DOHH2 (cell line): ENCODE data around the gene ITGB4.
A peak's percentile ranks its signal among the peaks of the same experiment; 100 is the strongest.

Experiments
- H3F3A ChIP-seq: fragments of 200-600 bp; sonication (generic), shearing (Covaris generic); 2 replicates; pipeline ENCODE4 v1.6.0; 2016; ENCODE audit warnings: antibody characterized with exemption, mild to moderate bottlenecking; ENCODE audit not compliant: control insufficient read depth, insufficient read depth
- H3K27ac ChIP-seq: fragments of 200-600 bp; sonication (generic); 2 replicates; pipeline ENCODE4 v1.5.1; 2014; ENCODE audit warnings: low read depth, mild to moderate bottlenecking, low read length, moderate library complexity
- H3K27me3 ChIP-seq: fragments of 200-600 bp; sonication (generic); 2 replicates; pipeline ENCODE4 v1.6.1; 2014; ENCODE audit warnings: mild to moderate bottlenecking, low read length, mixed read lengths; ENCODE audit not compliant: control insufficient read depth
- H3K36me3 ChIP-seq: fragments of 200-600 bp; sonication (generic); 2 replicates; pipeline ENCODE4 v1.6.1; 2014; ENCODE audit warnings: mild to moderate bottlenecking, low read length, moderate library complexity, mixed read lengths; ENCODE audit not compliant: control insufficient read depth
- H3K4me1 ChIP-seq: fragments of 200-600 bp; sonication (generic); 2 replicates; pipeline ENCODE4 v1.6.1; 2014; ENCODE audit warnings: mild to moderate bottlenecking, low read length, mixed read lengths; ENCODE audit not compliant: control insufficient read depth
- H3K4me2 ChIP-seq: fragments of 200-600 bp; sonication (generic); 2 replicates; pipeline ENCODE4 v1.6.0; 2014; ENCODE audit warnings: mild to moderate bottlenecking, low read length, moderate library complexity
- H3K4me3 ChIP-seq: fragments of 200-600 bp; sonication (generic); 2 replicates; pipeline ENCODE4 v1.5.1; 2014; ENCODE audit warnings: mild to moderate bottlenecking, low read length, mixed read lengths
- H3K79me2 ChIP-seq: fragments of 200-600 bp; sonication (generic); 2 replicates; pipeline ENCODE4 v1.6.1; 2014; ENCODE audit warnings: mild to moderate bottlenecking, low read length, mixed read lengths; ENCODE audit not compliant: control insufficient read depth
- H3K9me2 ChIP-seq: fragments of 200-600 bp; sonication (generic); replicated peaks from 2 replicates; pipeline ENCODE4 v1.6.1; 2014; ENCODE audit warnings: mild to moderate bottlenecking, low read length, mixed read lengths; ENCODE audit not compliant: control insufficient read depth
- H3K9me3 ChIP-seq: fragments of 200-600 bp; sonication (generic); 2 replicates; pipeline ENCODE4 v1.6.1; 2014; ENCODE audit warnings: antibody characterized with exemption, low read length, mixed read lengths; ENCODE audit not compliant: control insufficient read depth, insufficient read depth
- H4K20me1 ChIP-seq: fragments of 200-600 bp; sonication (generic); 2 replicates; pipeline ENCODE4 v1.6.0; 2014; ENCODE audit warnings: low read depth, mild to moderate bottlenecking, antibody characterized with exemption, low read length, moderate library complexity; ENCODE audit not compliant: control insufficient read depth, insufficient read depth
- CTCF ChIP-seq: fragments of 200-600 bp; sonication (generic); IDR thresholded peaks from one replicate; pipeline ENCODE4 v1.5.1; 2014; ENCODE audit warnings: antibody characterized with exemption, mild to moderate bottlenecking, low read depth, low read length; ENCODE audit not compliant: poor library complexity, severe bottlenecking
- EZH2phosphoT487 ChIP-seq: fragments of 200-600 bp; sonication (generic); IDR thresholded peaks from 2 replicates; pipeline ENCODE4 v1.6.1; 2017; ENCODE audit warnings: borderline replicate concordance, mild to moderate bottlenecking, antibody characterized with exemption, low read length, moderate library complexity, mixed read lengths

ITGB4 gene

GRCh38 chr17:75778861-75779249 is 57.6 kb downstream of the ITGB4 start:
- TF ChIP-seq EZH2phosphoT487 = no peak
- TF ChIP-seq CTCF = peak; percentile 66
- peak overlapping the region; percentile 80 for H3K4me2 ChIP-seq
- H3K27ac ChIP-seq = peak overlapping the region; percentile 81
- no peaks in the 10 kb centered on the region for H3K9me3 ChIP-seq
- no peaks in the 10 kb centered on the region for H3K27me3 ChIP-seq
- H3K4me3 ChIP-seq = peak overlapping the region; percentile 87
- peaks cover 45% of the 10 kb centered on the region for H3K4me1 ChIP-seq
- peaks cover 20% of the 10 kb centered on the region for H4K20me1 ChIP-seq
- peaks cover 40% of the 10 kb centered on the region for H3K36me3 ChIP-seq
- H3F3A ChIP-seq = peaks cover 59% of the 10 kb centered on the region
- H3K9me2 ChIP-seq = no peaks in the 10 kb centered on the region
- peaks cover 33% of the 10 kb centered on the region for H3K79me2 ChIP-seq

- H3K4me1 ChIP-seq = peaks cover 50% of the 10 kb centered on the region
- peak overlapping the region; percentile 87 for H3K4me3 ChIP-seq
- H3K9me2 ChIP-seq = no peaks in the 10 kb centered on the region
- H3K36me3 ChIP-seq = peaks cover 40% of the 10 kb centered on the region
- no peaks in the 10 kb centered on the region for H3K9me3 ChIP-seq
- peak overlapping the region; percentile 81 for H3K27ac ChIP-seq
- peaks cover 20% of the 10 kb centered on the region for H4K20me1 ChIP-seq
- no peaks in the 10 kb centered on the region for H3K27me3 ChIP-seq
- TF ChIP-seq EZH2phosphoT487 (no peak), CTCF (no peak)
- H3K79me2 ChIP-seq = peaks cover 38% of the 10 kb centered on the region
- H3F3A ChIP-seq = peaks cover 62% of the 10 kb centered on the region
- peak overlapping the region; percentile 80 for H3K4me2 ChIP-seq
These were observed 58.2 kb downstream of the ITGB4 start for GRCh38 chr17:75779250-75779986.

GRCh38 chr17:75779987-75780889 is 59.0 kb downstream of the ITGB4 start:
- Histone ChIP-seq H3K27me3 (no peaks in the 10 kb centered on the region), H3F3A (peaks cover 59% of the 10 kb centered on the region), H3K4me1 (peaks cover 52% of the 10 kb centered on the region), H4K20me1 (peaks cover 20% of the 10 kb centered on the region), H3K9me3 (no peaks in the 10 kb centered on the region), H3K9me2 (no peaks in the 10 kb centered on the region), H3K27ac (peak overlapping the region; percentile 57), H3K36me3 (peaks cover 43% of the 10 kb centered on the region), H3K79me2 (peaks cover 42% of the 10 kb centered on the region), H3K4me3 (peak overlapping the region; percentile 46), H3K4me2 (peak overlapping the region; percentile 54)
- no peak for TF ChIP-seq CTCF
- no peak for TF ChIP-seq EZH2phosphoT487
